Measurements from ENCODE around the gene CCDC88B. TPM values are rescaled to one million over a fixed set of nuclear protein-coding genes. Genes with fewer than 3 reads are reported as not detected.

CCDC88B gene
- total RNA-seq, 1 experiment from 2014 or later, result 14.7 TPM

DNA sequence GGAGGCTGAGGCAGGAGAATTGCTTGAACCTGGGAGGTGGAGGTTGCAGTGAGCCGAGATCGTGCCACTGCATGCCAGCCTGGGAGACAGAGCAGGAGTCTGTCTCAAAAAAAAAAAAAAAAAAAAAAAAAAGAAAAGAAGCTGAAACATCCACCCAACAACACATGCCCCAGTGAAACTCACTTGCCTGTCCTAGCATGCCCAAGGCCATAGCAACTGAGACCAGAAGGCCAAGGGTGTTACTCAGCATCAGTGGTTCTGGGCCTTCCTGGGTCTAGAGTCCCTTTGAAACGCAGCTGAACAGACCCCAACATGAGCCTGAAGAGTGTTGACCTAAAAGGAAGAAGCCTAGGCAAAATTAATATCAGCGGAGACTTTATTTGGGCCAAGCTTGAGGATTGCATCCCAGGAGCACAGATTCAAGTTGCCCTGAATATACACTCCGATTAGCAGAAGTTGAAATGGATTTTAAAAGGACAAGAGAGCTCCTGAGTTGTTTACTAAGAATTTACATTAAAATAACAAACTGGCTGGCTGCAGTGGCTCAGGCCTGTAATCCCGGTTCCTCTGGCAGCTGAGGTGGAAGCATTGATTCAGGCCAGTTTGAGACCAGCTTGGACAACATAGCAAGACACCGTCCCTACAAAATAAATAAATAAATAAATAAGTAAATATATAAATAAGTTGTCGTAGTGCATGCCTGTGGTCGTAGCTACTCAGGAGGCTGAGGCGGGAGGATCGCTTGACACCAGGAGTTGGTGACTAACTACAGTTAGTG lies 15.1 kb upstream of the CCDC88B start:
- ChIA-PET RAD21 (ENCODE audit: low non-redundant PET in 1 of 2, low total read pairs in 2 of 2, uncharacterized antibody in 2 of 2, unreplicated experiment in 2 of 2) (no interaction called here), CTCF (interaction anchor here (1.3 kb wide), 1 partner anchor 30 kb away, joined by 4 read pairs; no protein-coding TSS in a partner anchor), POLR2A (interaction anchor here (0.6 to 2.2 kb wide), 3 partner anchors 11 to 32 kb away, joined by 3 to 6 read pairs (median 3); no protein-coding TSS in a partner anchor)
- Histone ChIP-seq H3K79me2 (ENCODE audit: insufficient read depth, low read length) (peaks cover under 1% of the 10 kb centered on the region), H3K9me2 (ENCODE audit: insufficient read depth) (no peaks in the 10 kb centered on the region), H4K20me1 (ENCODE audit: insufficient read depth) (no peaks in the 10 kb centered on the region), H2AFZ (ENCODE audit: low read depth, low read length, poor library complexity, severe bottlenecking) (no peak overlapping the region), H3K36me3 (ENCODE audit: control insufficient read depth in 1 of 2, insufficient read depth in 2 of 2, low read length in 2 of 2) (peaks cover 0 to 7% of the 10 kb centered on the region in 2 experiments; a peak in 1 of 4 replicates), H3K27me3 (ENCODE audit: insufficient read depth, low read length) (no peaks in the 10 kb centered on the region), H3K4me3 (replicated peaks in 1 of 2; ENCODE audit: low read depth in 1 of 2, low read length in 2 of 2) (no peak overlapping the region), H3K4me1 (ENCODE audit: control insufficient read depth in 1 of 2, insufficient read depth in 2 of 2, low read length in 2 of 2) (peaks cover 10 to 39% of the 10 kb centered on the region in 2 experiments), H3K9me3 (ENCODE audit: control insufficient read depth in 1 of 2, insufficient read depth in 1 of 2, low read depth in 1 of 2, low read length in 2 of 2) (no peaks in the 10 kb centered on the region), H3K4me2 (ENCODE audit: low read length) (no peak overlapping the region), H3K9ac (ENCODE audit: low read length) (no peak overlapping the region), H3K27ac (ENCODE audit: low read depth, low read length) (peak overlapping the region; percentile 20; the same call in 1 of the 2 replicates)
- DNase-seq (ENCODE audit: low read depth, low spot score) (no peak), ATAC-seq (no peak)
- TF ChIP-seq SP1 (IDR thresholded peaks at IDR 0.05; ENCODE audit: low read depth) (no peak), CBX3 (IDR thresholded peaks at IDR 0.05; ENCODE audit: low read depth) (no peak), ELF1 (IDR thresholded peaks at IDR 0.05; ENCODE audit: borderline replicate concordance, low read depth) (no peak), EGR1 (IDR thresholded peaks at IDR 0.05; ENCODE audit: low read depth) (no peak), YY1 (IDR thresholded peaks at IDR 0.05; ENCODE audit: extremely low read depth, insufficient replicate concordance, low read depth, low read length) (no peak), ATF3 (IDR thresholded peaks at IDR 0.05) (no peak), TCF7L2 (IDR thresholded peaks at IDR 0.05; ENCODE audit: borderline replicate concordance, extremely low read depth, insufficient read depth, insufficient read length) (no peak)
- TF ChIP-seq, protein P1, sequence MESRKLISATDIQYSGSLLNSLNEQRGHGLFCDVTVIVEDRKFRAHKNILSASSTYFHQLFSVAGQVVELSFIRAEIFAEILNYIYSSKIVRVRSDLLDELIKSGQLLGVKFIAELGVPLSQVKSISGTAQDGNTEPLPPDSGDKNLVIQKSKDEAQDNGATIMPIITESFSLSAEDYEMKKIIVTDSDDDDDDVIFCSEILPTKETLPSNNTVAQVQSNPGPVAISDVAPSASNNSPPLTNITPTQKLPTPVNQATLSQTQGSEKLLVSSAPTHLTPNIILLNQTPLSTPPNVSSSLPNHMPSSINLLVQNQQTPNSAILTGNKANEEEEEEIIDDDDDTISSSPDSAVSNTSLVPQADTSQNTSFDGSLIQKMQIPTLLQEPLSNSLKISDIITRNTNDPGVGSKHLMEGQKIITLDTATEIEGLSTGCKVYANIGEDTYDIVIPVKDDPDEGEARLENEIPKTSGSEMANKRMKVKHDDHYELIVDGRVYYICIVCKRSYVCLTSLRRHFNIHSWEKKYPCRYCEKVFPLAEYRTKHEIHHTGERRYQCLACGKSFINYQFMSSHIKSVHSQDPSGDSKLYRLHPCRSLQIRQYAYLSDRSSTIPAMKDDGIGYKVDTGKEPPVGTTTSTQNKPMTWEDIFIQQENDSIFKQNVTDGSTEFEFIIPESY (IDR thresholded peaks at IDR 0.05; ENCODE audit: extremely low read depth, insufficient replicate concordance, low read length), result no peak
- intact Hi-C loops (cut with micrococcal nuclease), result no loop called here
- no TSS peak for BruUV-seq (replicated peaks)

Measured in HCT116 (cell line).